ENCODE results near the gene JMJD7. TPM values are rescaled to one million over a fixed set of nuclear protein-coding genes. Genes with fewer than 3 reads are reported as not detected.

The JMJD7 gene
- total RNA-seq, 4 donors from 2014 or later = 1.9 to 10.9 (median 7.6) TPM

DNA sequence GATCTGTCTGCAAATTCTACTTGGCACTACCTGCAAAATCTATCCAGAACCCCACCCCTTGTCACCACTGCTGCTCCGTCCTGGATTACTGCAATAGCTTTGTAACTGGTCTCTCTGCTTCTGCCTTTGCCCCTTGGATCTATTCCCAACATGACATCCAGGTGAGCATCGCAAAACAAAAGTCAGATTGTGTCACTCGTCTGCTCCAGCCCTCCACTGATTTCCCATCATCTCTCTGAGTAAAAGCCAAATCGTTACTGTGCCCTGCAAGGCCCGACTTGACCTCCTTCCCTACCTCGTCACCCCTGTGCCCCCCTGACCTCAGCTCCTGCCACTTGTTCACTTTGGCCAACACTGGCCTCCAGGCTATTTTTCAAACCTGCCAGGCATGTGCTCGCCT is 56.6 kb downstream of the JMJD7 start:
- TF ChIP-seq EP300 (IDR thresholded peaks at IDR 0.05; ENCODE audit: low read depth) = no peak
- TF ChIP-seq, protein P1, sequence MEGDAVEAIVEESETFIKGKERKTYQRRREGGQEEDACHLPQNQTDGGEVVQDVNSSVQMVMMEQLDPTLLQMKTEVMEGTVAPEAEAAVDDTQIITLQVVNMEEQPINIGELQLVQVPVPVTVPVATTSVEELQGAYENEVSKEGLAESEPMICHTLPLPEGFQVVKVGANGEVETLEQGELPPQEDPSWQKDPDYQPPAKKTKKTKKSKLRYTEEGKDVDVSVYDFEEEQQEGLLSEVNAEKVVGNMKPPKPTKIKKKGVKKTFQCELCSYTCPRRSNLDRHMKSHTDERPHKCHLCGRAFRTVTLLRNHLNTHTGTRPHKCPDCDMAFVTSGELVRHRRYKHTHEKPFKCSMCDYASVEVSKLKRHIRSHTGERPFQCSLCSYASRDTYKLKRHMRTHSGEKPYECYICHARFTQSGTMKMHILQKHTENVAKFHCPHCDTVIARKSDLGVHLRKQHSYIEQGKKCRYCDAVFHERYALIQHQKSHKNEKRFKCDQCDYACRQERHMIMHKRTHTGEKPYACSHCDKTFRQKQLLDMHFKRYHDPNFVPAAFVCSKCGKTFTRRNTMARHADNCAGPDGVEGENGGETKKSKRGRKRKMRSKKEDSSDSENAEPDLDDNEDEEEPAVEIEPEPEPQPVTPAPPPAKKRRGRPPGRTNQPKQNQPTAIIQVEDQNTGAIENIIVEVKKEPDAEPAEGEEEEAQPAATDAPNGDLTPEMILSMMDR (IDR thresholded peaks at IDR 0.05) = no peak
- no peak for TF ChIP-seq POLR2AphosphoS5 (IDR thresholded peaks at IDR 0.05)
- TF ChIP-seq POLR2A (IDR thresholded peaks at IDR 0.05) = no peak
- no peak for DNase-seq
- Histone ChIP-seq H3K27me3 (peaks cover 27% of the 10 kb centered on the region), H3K4me3 (no peak overlapping the region), H3K9me3 (no peaks in the 10 kb centered on the region), H3K4me1 (peaks cover 3 to 14% (median 13%) of the 10 kb centered on the region in 4 donors), H3K36me3 (no peaks in the 10 kb centered on the region), H3K27ac (no peak overlapping the region)
- 80 to 83% methylated on average over 2 to 7 of the region's 7 CpGs for WGBS, 2 donors (ENCODE audit: low coverage in 1 of 2)
- intact Hi-C loops (cut with DNase I; ENCODE audit: low total_unique reads) (no loop called here), in situ Hi-C loops (cut with MboI; ENCODE audit: low pct_ligation_motif_present in 1 of 4, low pct_unique_long_range_greater_than_20kb in 1 of 4, low sequenced_read_pairs in 3 of 4) (no loop called here)

DNA sequence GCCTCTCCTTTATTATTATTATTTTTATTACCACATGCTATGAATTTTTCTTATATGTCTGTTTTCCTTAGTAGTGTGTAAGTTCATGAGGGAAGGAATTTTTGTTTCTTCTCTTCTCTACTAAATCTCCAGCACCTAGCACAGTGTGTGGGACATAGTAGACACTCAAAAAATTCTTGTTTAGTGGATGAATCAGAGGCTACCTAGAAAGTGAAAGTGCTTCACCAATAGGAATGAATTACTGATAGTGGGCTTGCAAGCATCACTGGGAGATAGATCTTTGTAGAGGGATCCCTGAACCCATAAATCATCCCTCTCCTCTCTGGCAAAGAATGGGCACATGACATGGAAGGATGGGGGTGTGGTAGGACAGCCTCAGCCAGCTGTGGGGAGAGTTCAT is 57.4 kb downstream of the JMJD7 start:
- in situ Hi-C loops (cut with MboI; ENCODE audit: low pct_ligation_motif_present in 1 of 4, low pct_unique_long_range_greater_than_20kb in 1 of 4, low sequenced_read_pairs in 3 of 4) = no loop called here
- H3K36me3 ChIP-seq = no peaks in the 10 kb centered on the region
- no peak for DNase-seq
- H3K27me3 ChIP-seq = peaks cover 23% of the 10 kb centered on the region
- H3K4me1 ChIP-seq = peaks cover 3 to 14% (median 13%) of the 10 kb centered on the region in 4 donors
- TF ChIP-seq EP300 (IDR thresholded peaks at IDR 0.05; ENCODE audit: low read depth) = no peak
- TF ChIP-seq, protein P1 (IDR thresholded peaks at IDR 0.05) = no peak
- no peak for TF ChIP-seq POLR2AphosphoS5 (IDR thresholded peaks at IDR 0.05)
- TF ChIP-seq POLR2A (IDR thresholded peaks at IDR 0.05) = no peak
- no peak overlapping the region for H3K4me3 ChIP-seq
- intact Hi-C loops (cut with DNase I; ENCODE audit: low total_unique reads) = no loop called here
- H3K9me3 ChIP-seq = no peaks in the 10 kb centered on the region
- no peak overlapping the region for H3K27ac ChIP-seq

DNA sequence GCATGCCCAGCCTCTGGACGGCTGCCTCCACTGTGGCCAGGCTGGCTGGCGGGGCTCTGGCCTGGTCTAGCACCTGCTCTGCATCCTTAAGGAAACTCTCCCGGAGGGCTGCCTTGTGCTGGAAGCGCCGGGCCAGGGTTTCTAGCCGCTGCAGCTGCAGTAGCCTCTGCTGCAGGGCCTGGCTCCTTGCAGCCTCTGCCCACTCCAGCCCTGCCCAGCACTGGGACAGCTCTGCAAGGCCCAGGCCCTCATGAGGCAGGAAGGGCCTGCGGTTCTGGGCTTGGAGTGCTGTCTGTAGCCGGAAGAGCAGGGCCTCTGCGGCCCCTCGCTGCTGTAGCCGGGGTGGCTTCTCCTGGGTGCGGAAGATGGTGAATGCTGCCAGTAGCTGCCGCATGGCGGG is 57.9 kb downstream of the JMJD7 start:
- 94% methylated on average over 10 of the region's 14 CpGs; no CpG with 5 or more reads in 1 of the 2 donors for WGBS, 2 donors (ENCODE audit: low coverage in 1 of 2)
- in situ Hi-C loops (cut with MboI; ENCODE audit: low pct_ligation_motif_present in 1 of 4, low pct_unique_long_range_greater_than_20kb in 1 of 4, low sequenced_read_pairs in 3 of 4) (no loop called here), intact Hi-C loops (cut with DNase I; ENCODE audit: low total_unique reads) (no loop called here)

DNA sequence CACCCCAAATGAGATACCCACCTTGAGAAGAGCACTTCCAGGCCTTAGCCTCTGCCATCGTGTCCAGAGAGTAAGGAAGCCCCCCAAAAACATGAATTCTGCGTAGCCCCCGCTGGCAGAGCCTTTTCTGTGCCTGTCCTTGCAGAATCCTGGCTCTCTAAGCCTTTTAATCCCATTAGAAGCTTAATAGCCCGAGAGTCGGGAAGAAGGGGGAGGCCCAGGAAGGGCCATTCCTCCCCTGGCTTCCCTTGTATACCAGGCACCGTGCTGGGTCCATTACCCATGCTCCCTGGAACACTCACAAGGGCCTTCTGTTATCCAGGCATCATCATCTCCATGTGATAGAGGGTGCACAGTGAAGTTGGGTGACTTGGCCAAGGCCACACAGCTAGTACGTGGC is 58.8 kb downstream of the JMJD7 start:
- TF ChIP-seq POLR2AphosphoS5 (IDR thresholded peaks at IDR 0.05) = no peak
- TF ChIP-seq EP300 (IDR thresholded peaks at IDR 0.05; ENCODE audit: low read depth) = no peak
- TF ChIP-seq, protein P1 (IDR thresholded peaks at IDR 0.05) = no peak
- intact Hi-C loops (cut with DNase I; ENCODE audit: low total_unique reads) = no loop called here
- no peak overlapping the region for H3K27ac ChIP-seq
- H3K27me3 ChIP-seq = peaks cover 9% of the 10 kb centered on the region
- WGBS, 2 donors (ENCODE audit: low coverage in 1 of 2) = 92 to 100% methylated on average over 3 to 7 of the region's 7 CpGs
- in situ Hi-C loops (cut with MboI; ENCODE audit: low pct_ligation_motif_present in 1 of 4, low pct_unique_long_range_greater_than_20kb in 1 of 4, low sequenced_read_pairs in 3 of 4) = no loop called here
- H3K4me1 ChIP-seq = peaks cover under 1 to 10% (median 9%) of the 10 kb centered on the region in 4 donors
- no peaks in the 10 kb centered on the region for H3K36me3 ChIP-seq
- DNase-seq = no peak
- no peaks in the 10 kb centered on the region for H3K9me3 ChIP-seq
- H3K4me3 ChIP-seq = no peak overlapping the region

More for the DNA sequence above, 57.9 kb downstream of the JMJD7 start:
- TF ChIP-seq, protein P1 (IDR thresholded peaks at IDR 0.05) = no peak
- no peak for TF ChIP-seq POLR2AphosphoS5 (IDR thresholded peaks at IDR 0.05)
- no peak for TF ChIP-seq EP300 (IDR thresholded peaks at IDR 0.05; ENCODE audit: low read depth)
- no peak for TF ChIP-seq POLR2A (IDR thresholded peaks at IDR 0.05)
- Histone ChIP-seq H3K4me1 (peaks cover 3 to 14% (median 13%) of the 10 kb centered on the region in 4 donors), H3K27ac (no peak overlapping the region), H3K36me3 (no peaks in the 10 kb centered on the region), H3K27me3 (peaks cover 18% of the 10 kb centered on the region), H3K4me3 (no peak overlapping the region), H3K9me3 (no peaks in the 10 kb centered on the region)
- DNase-seq = no peak

All from transverse colon (tissue), 4 donors.